A549 (cell line): Measurements from ENCODE around the gene IL12A. TPM values are rescaled to one million over a fixed set of nuclear protein-coding genes. Genes with fewer than 3 reads are reported as not detected.

Experiments
- ATAC-seq, 2 experiments: fragments of 200-7000 bp in 1 of 2; fragments of >200 bp in 1 of 2; cut with Nextera tagmentation in 1 of 2; cut with Tn5 transposase in 1 of 2; 3 replicates each; pipeline versions ENCODE4 v1.8.0 to v1.9.1; 2018 to 2020; ENCODE audit warnings: mild to moderate bottlenecking in 1 of 2, moderate library complexity in 1 of 2
- CTCF ChIA-PET: fragments of 300-600 bp; sonication (Branson Sonifier 250); formaldehyde crosslinking; extraction: SDS; loops from one replicate; lab custom pipeline; 2021; ENCODE audit warnings: antibody characterized with exemption, inconsistent platforms; lab: Yijun Ruan, JAX
- POLR2A ChIA-PET: fragments of 350-600 bp; formaldehyde crosslinking; extraction: SDS; loops from one replicate; lab custom pipeline; 2021; ENCODE audit warnings: antibody characterized with exemption, inconsistent platforms; lab: Yijun Ruan, JAX
- DNase-seq, 2 experiments: peaks; one replicate each; pipeline versions ENCODE4 v3.0.0 to v3.0.0-alpha.2; 2011 to 2016; ENCODE audit warnings: low read depth in 1 of 2, low spot score in 1 of 2
- FAIRE-seq: peaks from 2 replicates; lab custom pipeline; 2011; peaks lifted over from hg19 to GRCh38; lab: Jason Lieb, UNC
- H3K27ac ChIP-seq, 2 experiments: fragments of >200 bp; sonication (Bioruptor Twin); formaldehyde crosslinking; 3 replicates each; pipeline ENCODE4 v1.5.1; 2016 to 2017
- H3K4me1 ChIP-seq: fragments of >200 bp; sonication (Bioruptor Twin); formaldehyde crosslinking; 3 replicates; pipeline ENCODE4 v1.6.1; 2016
- H3K4me2 ChIP-seq: fragments of >200 bp; sonication (Bioruptor Twin); formaldehyde crosslinking; 3 replicates; pipeline ENCODE4 v1.6.1; 2016
- H3K4me3 ChIP-seq: fragments of >200 bp; sonication (Bioruptor Twin); formaldehyde crosslinking; 3 replicates; pipeline ENCODE4 v1.5.1; 2016
- H3K9me3 ChIP-seq: fragments of >200 bp; sonication (Bioruptor Twin); formaldehyde crosslinking; 3 replicates; pipeline ENCODE4 v1.6.1; 2016
- CBX8 ChIP-seq: fragments of 200-600 bp; sonication (generic); IDR thresholded peaks from 2 replicates; pipeline ENCODE4 v1.6.1; 2016
- CHD2 ChIP-seq: fragments of 150-350 bp; IDR thresholded peaks from 2 replicates; pipeline ENCODE4 v1.6.1; 2014; ENCODE audit warnings: low read length; ENCODE audit not compliant: partially characterized antibody
- EHMT2 ChIP-seq: fragments of 200-600 bp; sonication (generic); IDR thresholded peaks from 2 replicates; pipeline ENCODE4 v1.6.1; 2016; ENCODE audit warnings: antibody characterized with exemption, low read depth, mild to moderate bottlenecking, moderate library complexity
- FOXS1 ChIP-seq: fragments of 250-450 bp; sonication (Bioruptor Pico); IDR thresholded peaks from 2 replicates; pipeline ENCODE4 v1.5.0; 2020; ENCODE audit warnings: mild to moderate bottlenecking, moderate library complexity
- HDAC2 ChIP-seq: fragments of 200-600 bp; sonication (generic); IDR thresholded peaks from 2 replicates; pipeline ENCODE4 v1.6.1; 2016
- HMGXB4 ChIP-seq: fragments of 250-450 bp; sonication (Bioruptor Pico); IDR thresholded peaks from 2 replicates; pipeline ENCODE4 v1.5.0; 2021; ENCODE audit warnings: mild to moderate bottlenecking, moderate library complexity, borderline replicate concordance
- JUN ChIP-seq, 2 experiments: fragments of >200 bp; sonication (Bioruptor Twin); formaldehyde crosslinking; IDR thresholded peaks; 2 replicates in 1 of 2; 3 replicates in 1 of 2; pipeline ENCODE4 v1.6.1; 2016 to 2017
- JUNB ChIP-seq: fragments of >200 bp; sonication (Bioruptor Twin); formaldehyde crosslinking; IDR thresholded peaks from 2 replicates; pipeline ENCODE4 v1.6.1; 2016
- KDM5A ChIP-seq: fragments of 200-600 bp; sonication (generic); IDR thresholded peaks from 2 replicates; pipeline ENCODE4 v1.6.1; 2016; ENCODE audit warnings: antibody characterized with exemption, mild to moderate bottlenecking
- MAFK ChIP-seq: fragments of 450-650 bp; IDR thresholded peaks from 2 replicates; pipeline ENCODE4 v1.6.1; 2014; ENCODE audit not compliant: partially characterized antibody
- PHF8 ChIP-seq: fragments of 200-600 bp; sonication (generic); IDR thresholded peaks from 2 replicates; pipeline ENCODE4 v1.6.1; 2016; ENCODE audit warnings: low read depth, mild to moderate bottlenecking, antibody characterized with exemption, moderate library complexity, borderline replicate concordance
- POLR2AphosphoS2 ChIP-seq: conservative IDR thresholded peaks from 2 replicates; pipeline ENCODE4 v1.6.1; 2012; ENCODE audit warnings: low read length, improper control_type of control experiment, inconsistent platforms
- RCOR1 ChIP-seq: fragments of 150-350 bp; IDR thresholded peaks from 2 replicates; pipeline ENCODE4 v1.6.1; 2014; ENCODE audit warnings: antibody characterized with exemption, low read length, low read depth
- REST ChIP-seq: fragments of 200-600 bp; sonication (generic); IDR thresholded peaks from 2 replicates; pipeline ENCODE4 v1.6.1; 2016; ENCODE audit warnings: antibody characterized with exemption, mild to moderate bottlenecking, moderate library complexity
- TFCP2L1 ChIP-seq: fragments of 250-450 bp; sonication (Bioruptor Pico); IDR thresholded peaks from 2 replicates; pipeline ENCODE4 v1.5.0; 2021; ENCODE audit warnings: mild to moderate bottlenecking
- TP53 ChIP-seq: fragments of 250-450 bp; sonication (Bioruptor Pico); IDR thresholded peaks from 2 replicates; pipeline ENCODE4 v1.5.0; 2021; ENCODE audit warnings: mild to moderate bottlenecking, moderate library complexity
- ZSCAN20 ChIP-seq: fragments of 250-450 bp; sonication (Bioruptor Pico); IDR thresholded peaks from 2 replicates; pipeline ENCODE4 v1.8.0; 2022; ENCODE audit warnings: mild to moderate bottlenecking, moderate library complexity
- WGBS: methylation state at CpG from one replicate; pipeline ENCODE4 v1.1.6; 2017; ENCODE audit errors: missing lambda C conversion rate; 5-methylcytosine and 5-hydroxymethylcytosine counted together
- polyA plus RNA-seq, 4 experiments: library from polyadenylated mRNA; depleted of rRNA in 3 of 4; stranded (reverse); fragments of >200 nt; fragmentation: RNase III in 1 of 4; extraction: RNeasy Plus Mini Kit Qiagen cat#74134 plus additional on column Dnase treatment in 1 of 4; gene quantifications; 2 replicates in 3 of 4; 3 replicates in 1 of 4; pipeline ENCODE4 v1.2.3, GENCODE V29; 2011 to 2017
- TF ChIP-seq, protein P1 (sequence below): IDR thresholded peaks from 2 replicates; pipeline ENCODE4 v1.6.1; 2012
- TF ChIP-seq, protein P2 (sequence below): fragments of 150-350 bp; IDR thresholded peaks from 2 replicates; pipeline ENCODE4 v1.6.1; 2014; ENCODE audit warnings: low read depth, mild to moderate bottlenecking, low read length

IL12A gene
- polyA plus RNA-seq, 2 of the 4 experiments (the other 2 are of a cell fraction), result 1.3 to 1.7 TPM

GRCh38 chr3:159989973-159990846 lies 1.6 kb downstream of the IL12A start:
- POLR2A ChIA-PET, result no interaction called here
- H3K9me3 ChIP-seq, result no peaks in the 10 kb centered on the region
- TF ChIP-seq FOXS1 (CRISPR knock-in tag) (no peak), POLR2AphosphoS2 (no peak), EHMT2 (no peak), HMGXB4 (no peak), ZSCAN20 (CRISPR knock-in tag) (no peak), MAFK (no peak)
- TF ChIP-seq, protein P1, sequence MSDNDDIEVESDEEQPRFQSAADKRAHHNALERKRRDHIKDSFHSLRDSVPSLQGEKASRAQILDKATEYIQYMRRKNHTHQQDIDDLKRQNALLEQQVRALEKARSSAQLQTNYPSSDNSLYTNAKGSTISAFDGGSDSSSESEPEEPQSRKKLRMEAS, result no peak
- TF ChIP-seq, protein P2, sequence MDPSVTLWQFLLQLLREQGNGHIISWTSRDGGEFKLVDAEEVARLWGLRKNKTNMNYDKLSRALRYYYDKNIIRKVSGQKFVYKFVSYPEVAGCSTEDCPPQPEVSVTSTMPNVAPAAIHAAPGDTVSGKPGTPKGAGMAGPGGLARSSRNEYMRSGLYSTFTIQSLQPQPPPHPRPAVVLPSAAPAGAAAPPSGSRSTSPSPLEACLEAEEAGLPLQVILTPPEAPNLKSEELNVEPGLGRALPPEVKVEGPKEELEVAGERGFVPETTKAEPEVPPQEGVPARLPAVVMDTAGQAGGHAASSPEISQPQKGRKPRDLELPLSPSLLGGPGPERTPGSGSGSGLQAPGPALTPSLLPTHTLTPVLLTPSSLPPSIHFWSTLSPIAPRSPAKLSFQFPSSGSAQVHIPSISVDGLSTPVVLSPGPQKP, result no peak
- H3K27ac ChIP-seq, result no peak overlapping the region
- FAIRE-seq, result no peak
- 96% methylated on average over 5 of the region's 5 CpGs for WGBS
- H3K4me2 ChIP-seq, result peak overlapping the region; percentile 0; the same call in 1 of the 3 replicates
- H3K4me1 ChIP-seq, result 0 out of 3 replicates have a peak, but pooled peaks cover 8% of the 10 kb centered on the region
- CTCF ChIA-PET, result interaction anchor here (1.0 to 7.2 kb wide), 12 partner anchors 8 to 165 kb away, joined by 3 to 158 read pairs (median 16); no protein-coding TSS in a partner anchor
- no peak overlapping the region for H3K4me3 ChIP-seq
- no peak for DNase-seq
- ATAC-seq, result no peak

GRCh38 chr3:159991591-159991990 lies 3.0 kb downstream of the IL12A start:
- H3K4me2 ChIP-seq, result no peak overlapping the region
- no peak overlapping the region for H3K27ac ChIP-seq
- 0 out of 3 replicates have a peak, but pooled peaks cover 8% of the 10 kb centered on the region for H3K4me1 ChIP-seq
- FAIRE-seq (no peak), ATAC-seq (no peak), DNase-seq (no peak)
- POLR2A ChIA-PET, result no interaction called here
- H3K9me3 ChIP-seq, result no peaks in the 10 kb centered on the region
- CTCF ChIA-PET, result interaction anchor here (1.0 to 7.2 kb wide), 11 partner anchors 9 to 352 kb away, joined by 3 to 158 read pairs (median 4); no protein-coding TSS in a partner anchor
- H3K4me3 ChIP-seq, result no peak overlapping the region
- WGBS, result 89% methylated on average over 1 of the region's 1 CpG
- TF ChIP-seq JUNB (no peak), HDAC2 (no peak), KDM5A (no peak), ZSCAN20 (CRISPR knock-in tag) (no peak), CHD2 (no peak), REST (no peak), TFCP2L1 (CRISPR knock-in tag) (no peak), TP53 (CRISPR knock-in tag) (no peak), PHF8 (no peak), CBX8 (no peak), POLR2AphosphoS2 (no peak), RCOR1 (no peak), JUN (IDR thresholded peaks at IDR 0.05) (no peak), EHMT2 (no peak), FOXS1 (CRISPR knock-in tag) (no peak)
- TF ChIP-seq, protein P1, result no peak
